OCI-M2 (cell line): ENCODE measurements around the gene ANGPTL2.

Experiments used
- DNase-seq: peaks from one replicate; lab custom pipeline; 2025; ENCODE audit not compliant: unreplicated experiment; lab: John Stamatoyannopoulos, UW

Gene ANGPTL2

GRCh38 chr9:127098916-127099553 lies 23.4 kb downstream of the ANGPTL2 start:
- DNase-seq, result no peak

- DNase-seq, result no peak
These were observed 24.8 kb downstream of the ANGPTL2 start for GRCh38 chr9:127097683-127098082.

- no peak for DNase-seq
These were observed 26.2 kb downstream of the ANGPTL2 start for GRCh38 chr9:127096208-127096607.

GRCh38 chr9:127095411-127095810 lies 27.0 kb downstream of the ANGPTL2 start:
- no peak for DNase-seq

- no peak for DNase-seq
These were observed 29.0 kb downstream of the ANGPTL2 start for GRCh38 chr9:127093319-127094020.

- no peak for DNase-seq
These were observed 30.3 kb downstream of the ANGPTL2 start for GRCh38 chr9:127092041-127092608.

- no peak for DNase-seq
These were observed 30.9 kb downstream of the ANGPTL2 start for GRCh38 chr9:127091526-127091925.

- no peak for DNase-seq
These were observed 32.0 kb downstream of the ANGPTL2 start for GRCh38 chr9:127090341-127090985.

GRCh38 chr9:127089631-127090081 lies 32.8 kb downstream of the ANGPTL2 start:
- DNase-seq, result no peak

GRCh38 chr9:127088724-127089615 lies 33.5 kb downstream of the ANGPTL2 start:
- DNase-seq, result no peak

GRCh38 chr9:127087836-127088235 lies 34.6 kb downstream of the ANGPTL2 start:
- no peak for DNase-seq

GRCh38 chr9:127087411-127087810 lies 35.0 kb downstream of the ANGPTL2 start:
- DNase-seq, result no peak

GRCh38 chr9:127086771-127087170 lies 35.7 kb downstream of the ANGPTL2 start:
- no peak for DNase-seq

GRCh38 chr9:127085186-127085585 lies 37.2 kb downstream of the ANGPTL2 start:
- no peak for DNase-seq

- no peak for DNase-seq
These were observed 38.1 kb downstream of the ANGPTL2 start for GRCh38 chr9:127084076-127085039.

- DNase-seq, result no peak
These were observed 39.1 kb downstream of the ANGPTL2 start for GRCh38 chr9:127083138-127083980.

- no peak for DNase-seq
These were observed 40.9 kb downstream of the ANGPTL2 start for GRCh38 chr9:127081250-127082185.
